NCI-H226 (cell line): ENCODE data around the gene LRSAM1.

ENCODE experiments used
- DNase-seq: peaks from one replicate; pipeline ENCODE4 v3.0.0-alpha.2; 2015

The LRSAM1 gene

DNA sequence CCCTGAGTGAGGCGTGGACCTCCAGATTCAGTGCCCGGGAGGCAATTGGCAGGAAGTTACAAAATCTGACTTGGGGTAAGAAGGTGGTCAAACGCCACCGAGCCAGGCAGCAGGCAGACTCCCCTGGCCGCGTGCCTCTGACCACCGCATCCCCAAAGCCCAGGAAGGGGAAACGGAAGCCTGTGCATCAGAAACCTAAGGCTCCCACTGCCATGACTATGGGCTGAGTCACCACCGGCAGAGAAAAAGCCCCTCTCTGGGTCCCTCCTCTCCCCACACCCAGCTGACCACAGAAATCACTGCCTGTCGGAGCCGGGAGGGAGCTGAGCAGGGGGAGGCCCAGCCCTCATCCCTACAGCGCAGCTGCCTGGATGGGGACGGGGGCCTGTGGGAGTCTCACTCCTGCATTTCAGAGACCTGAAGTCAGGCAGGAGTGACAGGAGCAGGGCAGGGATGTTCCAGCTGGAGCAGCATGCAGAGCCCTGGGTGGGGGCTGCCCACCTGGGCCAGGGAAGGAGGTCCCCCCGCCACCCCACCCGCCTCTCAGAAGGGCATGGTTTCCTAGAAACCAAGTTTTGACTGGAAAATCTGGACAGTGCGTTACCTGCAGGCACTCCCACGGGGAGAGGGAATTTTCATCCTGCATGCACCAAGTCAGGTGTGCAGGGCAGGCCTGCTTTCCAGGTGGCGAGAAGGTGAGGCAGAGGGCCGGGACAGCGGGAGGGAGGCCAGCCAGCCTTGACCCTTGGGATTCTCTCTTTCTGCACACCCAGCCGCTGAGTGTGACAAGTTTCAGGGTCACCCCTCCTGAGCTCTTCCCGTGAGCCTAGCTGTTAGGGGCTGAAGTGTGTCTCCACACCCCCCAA, 68.2 kb downstream of the LRSAM1 start:
- DNase-seq, result peak; percentile 99

GRCh38 chr9:127520941-127521918, 69.9 kb downstream of the LRSAM1 start:
- peak; percentile 91 for DNase-seq

GRCh38 chr9:127521919-127522304, 70.6 kb downstream of the LRSAM1 start:
- no peak for DNase-seq

- peak; percentile 88 for DNase-seq
Observed at GRCh38 chr9:127522727-127523126, 71.4 kb downstream of the LRSAM1 start.

GRCh38 chr9:127523312-127523851, 72.1 kb downstream of the LRSAM1 start:
- no peak for DNase-seq

- DNase-seq, result peak; percentile 79
Observed at GRCh38 chr9:127524373-127524772, 73.1 kb downstream of the LRSAM1 start.

DNA sequence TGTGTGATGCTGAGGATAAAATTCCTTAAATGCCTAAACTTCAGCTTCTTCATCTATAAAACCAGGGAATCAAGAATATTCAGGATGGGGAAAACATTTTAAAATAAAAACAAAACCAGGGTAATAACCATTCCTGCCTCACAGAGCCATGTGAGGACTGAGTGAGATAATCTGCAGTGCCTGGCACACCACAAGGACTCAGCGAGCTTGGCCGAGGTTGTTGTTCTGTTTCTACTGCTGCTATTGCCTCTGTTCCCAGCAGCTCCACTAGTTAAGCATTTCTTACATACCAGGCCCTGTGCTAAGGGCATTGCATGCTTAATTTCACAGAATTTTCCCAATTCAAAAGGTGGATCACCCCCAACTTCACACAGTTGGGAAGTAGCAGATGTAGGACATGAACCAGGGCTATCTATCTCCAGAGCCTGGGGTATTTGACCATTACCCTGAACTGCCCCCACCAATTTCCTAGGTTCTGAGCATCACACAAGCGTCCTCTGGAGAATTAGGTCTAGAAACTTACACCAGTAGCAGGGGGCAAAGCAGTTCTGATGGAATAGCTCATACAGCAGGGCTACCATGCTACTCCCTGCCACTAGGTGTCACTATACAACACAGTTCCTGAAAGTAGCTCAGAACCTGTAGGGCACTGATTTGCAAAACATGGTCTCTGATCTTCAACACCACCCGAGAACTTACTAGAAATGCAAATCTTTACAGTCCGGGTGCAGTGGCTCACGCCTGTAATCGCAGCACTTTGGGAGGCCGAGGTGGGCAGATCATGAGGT, 74.3 kb downstream of the LRSAM1 start:
- no peak for DNase-seq

DNA sequence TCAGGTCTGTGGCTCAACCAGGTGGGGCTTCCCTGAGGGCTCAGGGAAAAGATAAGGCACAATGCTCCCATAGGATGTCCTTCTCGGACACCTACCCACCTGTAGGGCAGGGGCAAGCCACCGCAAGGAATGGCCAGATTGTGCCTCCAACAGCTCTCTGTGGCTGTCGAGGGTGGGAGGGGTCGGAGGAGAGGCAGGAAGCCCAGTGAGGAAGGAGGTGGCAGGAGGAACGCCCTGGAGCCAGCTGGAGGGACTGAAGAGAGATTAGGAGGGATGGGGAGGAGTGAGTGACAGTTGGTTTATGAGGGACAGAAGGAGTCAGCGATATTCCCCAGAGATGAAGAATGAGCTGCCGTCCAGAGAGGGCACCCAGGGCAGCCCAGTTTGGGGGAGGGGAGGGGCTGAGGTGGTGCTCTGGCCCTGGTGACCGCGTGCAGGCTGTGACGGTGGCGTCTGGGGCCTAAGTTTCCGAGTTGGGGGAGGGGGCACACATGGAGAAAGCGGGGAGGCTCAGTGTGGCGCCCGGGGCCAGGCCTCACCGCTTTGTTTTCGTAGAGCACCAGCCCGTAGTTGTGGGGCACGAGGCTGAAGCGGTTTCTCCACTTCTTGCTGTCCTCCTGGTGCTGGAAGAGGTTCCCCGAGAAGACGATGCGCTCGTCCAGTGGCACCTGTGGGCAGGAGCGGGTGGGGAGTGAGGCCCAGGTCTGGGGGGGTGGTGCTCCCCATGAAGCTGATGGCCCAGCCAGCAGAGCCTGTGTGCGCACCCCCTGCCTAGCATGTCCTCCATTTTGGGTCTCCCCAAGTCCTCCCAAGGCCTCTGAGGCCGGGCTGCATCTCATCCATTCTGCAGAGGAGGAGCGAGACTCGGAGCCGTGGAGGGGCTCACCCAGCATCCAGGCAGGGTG, 75.6 kb downstream of the LRSAM1 start:
- no peak for DNase-seq

DNA sequence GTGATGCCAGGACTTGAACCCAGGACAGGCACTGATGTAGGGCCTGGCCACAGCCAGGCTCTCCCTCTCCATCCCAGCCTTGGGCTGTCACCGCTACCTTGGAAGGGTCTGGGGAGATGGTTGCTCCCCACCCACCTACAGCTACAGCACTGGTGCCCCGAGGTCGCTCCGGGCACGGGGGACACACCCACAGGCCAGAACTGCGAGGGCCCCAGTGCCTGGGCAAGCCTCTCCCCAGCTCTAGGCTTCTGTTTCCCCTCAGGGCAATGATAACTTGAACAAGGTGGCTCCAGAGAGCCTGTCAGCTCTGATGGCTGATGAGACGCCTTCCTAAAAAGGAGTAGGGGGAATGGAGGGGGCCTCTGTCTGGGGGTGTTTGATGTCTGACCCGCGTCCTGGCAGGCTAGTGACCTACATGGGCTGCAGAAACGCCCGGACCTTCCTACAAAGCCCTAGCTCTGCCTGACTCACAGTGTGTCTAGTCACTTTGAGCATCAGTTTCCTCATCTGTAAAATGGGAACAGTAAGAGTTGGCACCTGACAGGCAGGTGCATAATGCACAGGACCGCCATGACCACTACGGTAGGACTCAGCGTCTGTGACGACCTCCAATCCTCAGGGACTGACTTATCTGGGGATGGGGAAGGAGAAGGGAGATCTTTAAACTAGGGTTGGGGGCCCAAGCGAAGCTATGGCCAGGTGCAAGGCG, 76.4 kb downstream of the LRSAM1 start:
- no peak for DNase-seq

DNA sequence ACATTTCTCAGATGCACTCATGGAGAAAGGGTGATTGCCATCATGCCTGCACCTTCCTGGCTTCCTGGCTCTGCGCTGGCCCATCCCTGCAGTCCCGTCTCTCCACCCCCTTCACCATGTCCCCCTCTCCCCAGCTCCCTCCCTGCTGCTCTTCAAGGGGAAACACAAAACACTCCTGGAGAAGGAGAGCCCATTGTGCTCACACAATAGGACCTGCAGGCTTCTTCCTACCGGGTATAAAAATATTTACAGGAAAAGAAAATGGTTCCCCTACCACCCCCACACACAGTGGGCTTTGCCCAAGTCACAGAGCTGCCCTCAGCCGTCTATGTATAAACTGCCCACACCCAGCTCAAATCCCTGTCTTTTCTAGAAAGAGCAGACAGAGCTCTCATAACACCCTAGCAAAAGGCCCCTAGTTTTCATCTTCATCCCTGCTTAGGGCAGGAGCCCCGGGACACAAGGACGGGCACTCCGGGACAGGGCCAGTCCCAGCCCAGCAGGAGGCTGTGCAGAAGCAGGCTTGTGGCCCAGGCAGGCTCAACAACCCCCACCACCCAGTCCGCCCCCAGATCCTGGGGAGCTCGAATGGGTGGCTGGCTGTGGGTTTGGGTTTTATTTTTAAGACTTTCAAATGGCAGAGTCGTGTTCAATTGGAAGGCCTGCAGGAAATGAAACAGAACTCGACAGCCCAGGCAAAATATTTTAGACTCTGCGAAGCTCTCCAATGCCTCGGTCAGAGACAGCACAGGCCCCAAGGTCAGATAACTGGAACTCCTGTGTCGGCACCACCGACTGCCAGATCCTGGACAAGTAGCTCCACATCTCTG, 77.3 kb downstream of the LRSAM1 start:
- no peak for DNase-seq

DNA sequence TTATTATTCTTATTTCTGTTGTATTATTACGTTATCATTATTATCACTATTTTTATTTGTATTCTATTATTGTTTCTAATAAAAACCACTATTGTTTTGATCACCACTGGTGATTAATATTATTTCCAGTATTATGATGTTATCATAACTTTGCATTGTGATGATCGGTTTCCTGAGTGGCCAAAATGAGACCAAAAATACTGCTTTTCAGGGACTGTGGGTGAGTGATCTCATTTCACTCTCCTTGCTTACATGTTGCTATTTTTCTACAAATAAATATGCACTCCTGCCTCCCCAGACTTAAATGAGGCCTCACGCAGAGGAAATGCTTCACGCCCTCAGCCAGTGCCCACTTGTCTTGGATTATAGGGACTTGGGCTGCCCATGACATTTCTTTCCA, 78.4 kb downstream of the LRSAM1 start:
- DNase-seq, result no peak

DNA sequence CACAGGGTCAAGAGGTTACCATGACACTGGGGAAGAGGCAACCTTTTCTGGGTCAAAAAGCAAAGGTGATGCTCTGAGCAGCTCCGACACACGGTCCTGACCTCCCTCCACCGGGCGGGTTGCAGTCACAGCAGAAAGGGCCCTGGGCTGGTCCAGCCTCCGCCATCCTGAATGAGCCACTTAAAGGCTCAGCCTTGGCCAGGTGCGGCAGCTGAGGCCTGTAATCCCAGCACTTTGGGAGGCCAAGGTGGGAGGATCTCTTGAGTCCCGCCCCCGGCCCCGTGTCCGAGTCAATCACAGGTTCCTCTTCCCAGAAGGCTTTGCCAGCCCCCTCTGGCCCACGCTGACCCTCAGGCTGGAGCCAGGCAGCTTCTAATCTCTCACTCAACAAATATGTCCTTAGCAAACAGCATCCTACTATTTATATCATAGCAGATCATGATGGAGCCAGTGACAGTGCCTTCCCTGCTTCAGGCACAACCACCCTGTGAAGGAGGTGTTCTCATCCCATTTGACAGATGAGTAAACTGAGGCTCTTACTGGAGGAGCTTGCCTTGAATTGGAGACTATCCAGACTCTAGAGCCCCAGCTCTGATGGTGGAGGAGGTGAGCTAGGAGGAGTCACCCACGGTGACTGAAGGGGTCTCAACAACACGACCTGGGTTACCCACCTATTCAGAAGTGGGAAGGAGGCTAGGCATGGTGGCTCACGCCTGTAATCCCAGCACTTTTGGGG, 79.1 kb downstream of the LRSAM1 start:
- no peak for DNase-seq

GRCh38 chr9:127531676-127532075, 80.4 kb downstream of the LRSAM1 start:
- no peak for DNase-seq

GRCh38 chr9:127534250-127534906, 83.1 kb downstream of the LRSAM1 start:
- DNase-seq, result no peak

GRCh38 chr9:127534931-127535330, 83.6 kb downstream of the LRSAM1 start:
- DNase-seq, result no peak

DNA sequence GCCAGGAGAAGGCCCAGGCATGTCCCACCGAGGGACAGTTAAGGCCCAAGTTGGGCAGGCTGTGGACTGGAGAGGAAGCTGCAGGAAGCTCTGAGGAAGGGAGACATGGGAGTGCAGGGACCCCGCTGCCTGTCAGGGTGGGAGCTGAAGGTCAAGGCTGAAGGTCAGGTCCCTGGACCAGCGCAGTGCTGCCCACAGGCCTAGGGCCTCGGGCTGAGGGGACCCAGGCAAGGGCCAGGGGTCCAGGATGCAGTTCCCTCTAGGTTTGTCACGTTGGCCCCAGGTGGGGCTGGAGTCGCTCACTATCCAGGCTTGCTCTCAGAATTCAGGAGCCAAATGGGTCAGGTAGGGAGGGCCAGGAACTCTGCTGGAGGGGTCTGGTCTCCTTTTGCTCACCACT, 84.1 kb downstream of the LRSAM1 start:
- no peak for DNase-seq

- DNase-seq, result peak; percentile 50
Observed at GRCh38 chr9:127535834-127536233, 84.5 kb downstream of the LRSAM1 start.

DNA sequence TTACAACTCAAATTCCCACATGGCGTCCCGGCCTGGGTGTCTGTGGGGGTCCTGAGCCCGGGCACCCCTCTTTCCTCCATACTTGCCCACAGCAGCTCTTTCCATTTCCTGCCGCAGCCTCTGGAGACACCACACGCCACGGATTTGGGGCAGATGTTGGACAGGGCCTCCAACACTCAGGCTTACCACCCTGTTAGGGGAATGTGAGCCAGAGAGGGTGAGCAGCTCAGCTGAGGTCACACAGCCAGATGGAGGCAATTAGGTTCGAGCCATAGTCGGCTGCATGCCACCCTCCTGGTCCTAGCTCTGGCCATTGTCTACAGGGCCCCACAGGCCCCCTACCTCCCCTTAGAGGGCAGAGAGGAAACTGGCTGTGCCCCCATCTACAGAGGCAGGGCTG, 85.2 kb downstream of the LRSAM1 start:
- DNase-seq, result no peak

DNA sequence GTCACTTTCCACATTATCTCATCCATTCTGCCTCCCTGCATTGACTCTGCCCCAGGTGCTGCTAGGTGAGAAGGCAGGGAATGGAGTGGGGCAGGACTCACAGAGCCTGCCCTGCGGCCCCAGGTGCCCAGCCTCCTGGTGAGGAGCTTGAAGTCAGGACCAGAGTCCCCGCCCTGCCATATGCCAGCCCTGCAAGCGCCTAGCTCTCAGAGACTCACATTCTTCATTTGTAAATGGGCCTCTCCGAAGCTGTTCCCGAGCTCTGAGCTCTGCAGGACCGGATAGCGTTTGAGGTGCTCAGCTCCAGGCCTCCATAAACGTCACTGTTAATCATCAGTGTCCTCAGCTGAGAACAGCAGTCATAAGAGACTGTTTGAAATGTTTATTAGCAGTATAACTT, 85.7 kb downstream of the LRSAM1 start:
- no peak for DNase-seq
